Hepatocyte (in vitro differentiated cells): ENCODE results near the gene STPG1. TPM values are rescaled to one million over a fixed set of nuclear protein-coding genes. Genes with fewer than 3 reads are reported as not detected.

ENCODE experiments used
- DNase-seq: peaks from one replicate; pipeline ENCODE4 v3.0.0-alpha.2; 2016; ENCODE audit warnings: low spot score
- H2AFZ ChIP-seq: fragments of 200-600 bp; sonication (generic); 2 replicates; pipeline ENCODE4 v1.6.0; 2016; ENCODE audit warnings: antibody characterized with exemption, mild to moderate bottlenecking
- H3K27ac ChIP-seq: fragments of 200-600 bp; sonication (generic); 2 replicates; pipeline ENCODE4 v1.5.1; 2016; ENCODE audit warnings: mild to moderate bottlenecking
- H3K27me3 ChIP-seq: fragments of 200-600 bp; sonication (generic); 2 replicates; pipeline ENCODE4 v1.6.1; 2016
- H3K36me3 ChIP-seq: fragments of 200-600 bp; sonication (generic); replicated peaks from 2 replicates; pipeline ENCODE4 v1.5.1; 2016; ENCODE audit warnings: low read depth; ENCODE audit not compliant: insufficient read depth
- H3K4me1 ChIP-seq: fragments of 200-600 bp; sonication (generic); 2 replicates; pipeline ENCODE4 v1.5.1; 2016; ENCODE audit warnings: mild to moderate bottlenecking, moderate library complexity; ENCODE audit not compliant: insufficient read depth
- H3K4me2 ChIP-seq: fragments of 200-600 bp; sonication (generic); 2 replicates; pipeline ENCODE4 v1.6.0; 2016
- H3K4me3 ChIP-seq: fragments of 200-600 bp; sonication (generic); 2 replicates; pipeline ENCODE4 v1.5.1; 2016; ENCODE audit warnings: mild to moderate bottlenecking
- H3K79me2 ChIP-seq: fragments of 200-600 bp; sonication (generic); 2 replicates; pipeline ENCODE4 v1.6.0; 2017; ENCODE audit warnings: mild to moderate bottlenecking
- H3K9me2 ChIP-seq: fragments of 200-600 bp; sonication (generic); replicated peaks from 2 replicates; pipeline ENCODE4 v1.6.0; 2017; ENCODE audit warnings: mild to moderate bottlenecking; ENCODE audit not compliant: insufficient read depth
- H3K9me3 ChIP-seq: fragments of 200-600 bp; sonication (generic); 2 replicates; pipeline ENCODE4 v1.5.1; 2016; ENCODE audit warnings: low read depth, mild to moderate bottlenecking
- H4K20me1 ChIP-seq: fragments of 200-600 bp; sonication (generic); 2 replicates; pipeline ENCODE4 v1.6.0; 2016; ENCODE audit warnings: mild to moderate bottlenecking; ENCODE audit not compliant: insufficient read depth, poor library complexity, severe bottlenecking
- EZH2 ChIP-seq: fragments of 200-600 bp; sonication (generic); IDR thresholded peaks from 2 replicates; pipeline ENCODE4 v1.6.1; 2016; ENCODE audit warnings: antibody characterized with exemption, mild to moderate bottlenecking, borderline replicate concordance
- EZH2phosphoT487 ChIP-seq: fragments of 200-600 bp; sonication (generic); IDR thresholded peaks from one replicate; pipeline ENCODE4 v1.6.1; 2018; ENCODE audit warnings: antibody characterized with exemption, mild to moderate bottlenecking, low read depth, moderate library complexity; ENCODE audit not compliant: unreplicated experiment, severe bottlenecking
- WGBS: methylation state at CpG from one replicate; pipeline ENCODE4 v1.1.6; 2016; ENCODE audit warnings: low lambda C conversion rate; ENCODE audit errors: missing lambda C conversion rate; 5-methylcytosine and 5-hydroxymethylcytosine counted together
- polyA plus RNA-seq: library from polyadenylated mRNA; unstranded; fragments of >200 nt; fragmentation: Nextera tagmentation; extraction: Ambion mirVana; gene quantifications from 2 replicates; pipeline ENCODE4 v1.2.1, GENCODE V29; 2016
- total RNA-seq: library from RNA; depleted of rRNA; stranded (reverse); fragments of >200 nt; gene quantifications from 2 replicates; pipeline ENCODE4 v1.2.3, GENCODE V29; 2014
- TF ChIP-seq, protein P1 (sequence below): fragments of 200-600 bp; sonication (generic); IDR thresholded peaks from 2 replicates; pipeline ENCODE4 v1.5.1; 2016; ENCODE audit warnings: antibody characterized with exemption, mild to moderate bottlenecking; ENCODE audit not compliant: poor library complexity

Gene STPG1
- total and polyA plus RNA-seq, 2 experiments from 2014 or later = 3.5 to 4.3 TPM

DNA sequence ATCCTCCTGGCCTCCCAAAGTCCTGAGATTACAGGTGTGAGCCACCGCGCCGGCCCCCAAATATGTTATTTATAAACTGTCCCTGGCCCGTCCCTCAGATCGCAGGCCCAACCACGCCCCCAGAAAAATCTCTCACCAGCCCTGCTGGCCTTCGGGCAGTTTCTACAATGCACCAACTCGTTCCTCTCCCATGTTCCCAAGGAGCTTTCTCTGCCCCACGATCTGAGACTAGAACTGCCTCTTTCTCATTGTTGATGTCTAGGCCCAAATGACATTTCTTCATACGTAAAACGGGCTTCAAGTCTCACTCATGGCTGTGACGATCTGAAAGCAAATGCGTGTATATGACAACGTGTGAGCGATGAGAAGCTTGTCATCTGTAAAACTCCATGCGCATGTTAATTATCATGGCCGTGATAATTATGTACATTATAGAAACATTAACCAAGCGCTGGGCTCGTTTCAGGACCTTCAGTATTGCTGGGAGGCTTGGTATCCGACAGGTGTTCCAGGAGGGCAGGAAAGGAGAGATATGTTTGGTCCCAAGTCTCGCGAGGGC is 1.3 kb upstream of the STPG1 start:
- Histone ChIP-seq H3K9me3 (no peaks in the 10 kb centered on the region), H3K4me1 (peaks cover 22% of the 10 kb centered on the region), H3K79me2 (peaks cover 10% of the 10 kb centered on the region), H3K4me3 (no peak overlapping the region), H3K4me2 (peak overlapping the region; percentile 60), H3K27me3 (no peaks in the 10 kb centered on the region), H3K27ac (no peak overlapping the region), H4K20me1 (no peaks in the 10 kb centered on the region), H3K36me3 (no peaks in the 10 kb centered on the region), H2AFZ (peak overlapping the region; percentile 31), H3K9me2 (no peaks in the 10 kb centered on the region)
- WGBS = 74% methylated on average over 21 of the region's 22 CpGs
- DNase-seq = no peak
- TF ChIP-seq EZH2phosphoT487 (no peak), EZH2 (no peak)
- TF ChIP-seq, protein P1, sequence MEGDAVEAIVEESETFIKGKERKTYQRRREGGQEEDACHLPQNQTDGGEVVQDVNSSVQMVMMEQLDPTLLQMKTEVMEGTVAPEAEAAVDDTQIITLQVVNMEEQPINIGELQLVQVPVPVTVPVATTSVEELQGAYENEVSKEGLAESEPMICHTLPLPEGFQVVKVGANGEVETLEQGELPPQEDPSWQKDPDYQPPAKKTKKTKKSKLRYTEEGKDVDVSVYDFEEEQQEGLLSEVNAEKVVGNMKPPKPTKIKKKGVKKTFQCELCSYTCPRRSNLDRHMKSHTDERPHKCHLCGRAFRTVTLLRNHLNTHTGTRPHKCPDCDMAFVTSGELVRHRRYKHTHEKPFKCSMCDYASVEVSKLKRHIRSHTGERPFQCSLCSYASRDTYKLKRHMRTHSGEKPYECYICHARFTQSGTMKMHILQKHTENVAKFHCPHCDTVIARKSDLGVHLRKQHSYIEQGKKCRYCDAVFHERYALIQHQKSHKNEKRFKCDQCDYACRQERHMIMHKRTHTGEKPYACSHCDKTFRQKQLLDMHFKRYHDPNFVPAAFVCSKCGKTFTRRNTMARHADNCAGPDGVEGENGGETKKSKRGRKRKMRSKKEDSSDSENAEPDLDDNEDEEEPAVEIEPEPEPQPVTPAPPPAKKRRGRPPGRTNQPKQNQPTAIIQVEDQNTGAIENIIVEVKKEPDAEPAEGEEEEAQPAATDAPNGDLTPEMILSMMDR = no peak

DNA sequence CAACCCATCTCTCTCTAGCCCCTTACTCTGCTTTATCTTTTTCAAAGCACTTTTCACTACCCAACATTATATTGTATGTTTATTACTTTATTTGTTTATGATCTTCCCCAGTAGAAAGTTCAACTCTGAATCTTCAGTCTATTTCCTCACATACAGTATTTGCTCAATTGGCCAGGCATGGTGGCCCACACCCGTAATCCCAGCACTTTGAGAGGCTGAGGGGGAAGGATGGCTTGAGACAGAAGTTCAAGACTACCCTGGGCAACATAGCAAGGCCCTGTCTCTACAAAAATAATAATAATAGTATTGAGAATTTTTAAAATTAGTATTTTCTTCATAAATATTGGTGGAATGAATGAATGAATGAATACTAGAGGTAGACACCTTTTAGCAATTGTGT is 1.2 kb downstream of the STPG1 start:
- TF ChIP-seq, protein P1 = no peak
- TF ChIP-seq EZH2 (no peak), EZH2phosphoT487 (no peak)
- peak overlapping the region; percentile 77 for H3K4me2 ChIP-seq
- no peak overlapping the region for H3K4me3 ChIP-seq
- DNase-seq = no peak
- H3K27ac ChIP-seq = no peak overlapping the region
- H3K36me3 ChIP-seq = no peaks in the 10 kb centered on the region
- peaks cover 17% of the 10 kb centered on the region for H3K4me1 ChIP-seq
- no peak overlapping the region for H2AFZ ChIP-seq
- no peaks in the 10 kb centered on the region for H4K20me1 ChIP-seq
- H3K9me3 ChIP-seq = no peaks in the 10 kb centered on the region
- H3K9me2 ChIP-seq = no peaks in the 10 kb centered on the region
- H3K79me2 ChIP-seq = no peaks in the 10 kb centered on the region
- 83% methylated on average over 1 of the region's 1 CpG for WGBS
- no peaks in the 10 kb centered on the region for H3K27me3 ChIP-seq

DNA sequence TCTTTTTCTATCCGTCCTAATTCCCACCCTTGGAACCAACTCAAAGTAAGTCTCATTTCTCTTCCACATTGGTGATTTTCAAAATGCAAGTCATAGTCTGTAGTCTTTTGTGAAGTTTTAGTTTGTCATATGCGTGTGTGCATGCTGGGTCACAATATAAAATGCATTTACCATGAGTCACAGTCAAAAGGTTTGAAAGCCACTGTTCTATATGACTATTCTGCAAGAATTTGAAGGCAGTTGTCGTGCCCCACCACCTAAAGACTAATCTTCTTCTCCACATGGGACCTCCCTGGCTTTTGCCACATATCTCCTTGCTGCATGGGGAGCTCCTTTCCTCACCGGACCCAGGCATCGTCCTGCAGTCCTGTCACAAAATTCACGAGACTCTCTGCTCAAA is 1.6 kb downstream of the STPG1 start:
- WGBS = 89% methylated on average over 6 of the region's 6 CpGs
- no peaks in the 10 kb centered on the region for H3K79me2 ChIP-seq
- no peaks in the 10 kb centered on the region for H3K27me3 ChIP-seq
- H3K4me1 ChIP-seq = peaks cover 12% of the 10 kb centered on the region
- TF ChIP-seq, protein P1 = no peak
- TF ChIP-seq EZH2phosphoT487 = no peak
- no peaks in the 10 kb centered on the region for H3K9me3 ChIP-seq
- no peak overlapping the region for H3K4me2 ChIP-seq
- no peaks in the 10 kb centered on the region for H3K9me2 ChIP-seq
- no peak overlapping the region for H3K4me3 ChIP-seq
- H4K20me1 ChIP-seq = no peaks in the 10 kb centered on the region
- no peaks in the 10 kb centered on the region for H3K36me3 ChIP-seq
- DNase-seq = no peak
- no peak overlapping the region for H3K27ac ChIP-seq
- no peak overlapping the region for H2AFZ ChIP-seq

DNA sequence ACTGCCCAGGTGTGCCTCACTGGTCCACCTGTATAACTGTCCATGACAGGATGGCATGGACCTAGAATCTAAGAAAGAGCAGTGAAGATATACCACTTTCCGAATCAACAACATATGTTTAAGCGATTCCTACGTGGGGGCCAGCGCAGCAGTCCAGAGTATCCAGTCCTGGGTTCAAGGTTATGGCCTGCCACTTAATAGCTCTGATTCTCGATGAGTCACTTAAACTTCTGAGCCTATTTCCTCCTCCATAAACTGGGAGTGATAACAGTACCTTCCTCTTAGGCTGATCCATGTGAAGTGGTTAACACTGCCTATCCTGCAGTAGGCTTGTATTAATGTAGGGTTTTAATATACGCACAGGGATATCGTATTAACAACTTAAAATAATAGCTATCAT is 2.8 kb downstream of the STPG1 start:
- Histone ChIP-seq H4K20me1 (no peaks in the 10 kb centered on the region), H3K27ac (no peak overlapping the region), H3K27me3 (no peaks in the 10 kb centered on the region), H3K9me3 (no peaks in the 10 kb centered on the region), H3K9me2 (no peaks in the 10 kb centered on the region), H3K4me2 (no peak overlapping the region), H3K79me2 (no peaks in the 10 kb centered on the region), H3K36me3 (no peaks in the 10 kb centered on the region), H3K4me1 (peaks cover 5% of the 10 kb centered on the region), H2AFZ (no peak overlapping the region), H3K4me3 (no peak overlapping the region)
- no peak for TF ChIP-seq EZH2
- TF ChIP-seq, protein P1 = no peak
- no peak for TF ChIP-seq EZH2phosphoT487
- DNase-seq = no peak
- WGBS = 91% methylated on average over 7 of the region's 7 CpGs
